ENCODE data around the gene ANKIB1.
"Not testable (repeated sequence)": the region's sequence is repeated elsewhere in the genome, so short reads cannot be mapped to it uniquely, and the experiment has no call there.

Gene ANKIB1

DNA sequence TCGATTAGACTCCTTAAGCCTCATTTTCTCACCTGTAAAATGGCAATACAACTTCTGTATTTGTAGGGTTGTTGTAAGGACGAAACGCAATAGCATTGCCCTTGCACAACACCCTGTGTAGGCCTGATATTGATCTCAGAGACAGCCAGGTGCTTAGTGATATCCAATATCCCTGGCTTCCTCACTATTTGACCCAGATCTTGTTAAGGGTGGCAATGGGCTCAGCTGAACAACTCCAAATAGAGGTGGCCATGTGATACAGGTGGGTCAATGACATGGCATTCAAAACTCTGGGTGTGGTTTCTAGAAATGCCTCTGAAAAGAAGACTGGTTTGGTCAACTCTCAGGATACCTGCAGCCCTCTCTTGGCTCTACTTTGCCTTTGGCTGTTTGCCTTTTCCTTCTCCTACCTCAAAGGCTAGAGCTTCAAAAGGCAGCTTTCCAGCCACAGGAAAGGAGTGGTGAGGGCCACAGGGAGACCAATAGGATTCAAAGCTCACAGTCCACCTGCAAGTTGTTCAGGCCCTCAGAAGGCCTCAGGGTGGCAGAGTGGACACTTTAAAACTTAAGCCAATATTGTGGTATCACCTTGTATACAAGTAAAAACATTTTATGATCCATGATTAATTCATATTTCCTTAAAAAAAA, 186.6 kb downstream of the ANKIB1 start:
- TF ChIP-seq, protein P1, sequence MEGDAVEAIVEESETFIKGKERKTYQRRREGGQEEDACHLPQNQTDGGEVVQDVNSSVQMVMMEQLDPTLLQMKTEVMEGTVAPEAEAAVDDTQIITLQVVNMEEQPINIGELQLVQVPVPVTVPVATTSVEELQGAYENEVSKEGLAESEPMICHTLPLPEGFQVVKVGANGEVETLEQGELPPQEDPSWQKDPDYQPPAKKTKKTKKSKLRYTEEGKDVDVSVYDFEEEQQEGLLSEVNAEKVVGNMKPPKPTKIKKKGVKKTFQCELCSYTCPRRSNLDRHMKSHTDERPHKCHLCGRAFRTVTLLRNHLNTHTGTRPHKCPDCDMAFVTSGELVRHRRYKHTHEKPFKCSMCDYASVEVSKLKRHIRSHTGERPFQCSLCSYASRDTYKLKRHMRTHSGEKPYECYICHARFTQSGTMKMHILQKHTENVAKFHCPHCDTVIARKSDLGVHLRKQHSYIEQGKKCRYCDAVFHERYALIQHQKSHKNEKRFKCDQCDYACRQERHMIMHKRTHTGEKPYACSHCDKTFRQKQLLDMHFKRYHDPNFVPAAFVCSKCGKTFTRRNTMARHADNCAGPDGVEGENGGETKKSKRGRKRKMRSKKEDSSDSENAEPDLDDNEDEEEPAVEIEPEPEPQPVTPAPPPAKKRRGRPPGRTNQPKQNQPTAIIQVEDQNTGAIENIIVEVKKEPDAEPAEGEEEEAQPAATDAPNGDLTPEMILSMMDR (IDR thresholded peaks at IDR 0.05; ENCODE audit: low read depth, low read length), result no peak
- no peak for DNase-seq (ENCODE audit: extremely low read depth, low read depth)

DNA sequence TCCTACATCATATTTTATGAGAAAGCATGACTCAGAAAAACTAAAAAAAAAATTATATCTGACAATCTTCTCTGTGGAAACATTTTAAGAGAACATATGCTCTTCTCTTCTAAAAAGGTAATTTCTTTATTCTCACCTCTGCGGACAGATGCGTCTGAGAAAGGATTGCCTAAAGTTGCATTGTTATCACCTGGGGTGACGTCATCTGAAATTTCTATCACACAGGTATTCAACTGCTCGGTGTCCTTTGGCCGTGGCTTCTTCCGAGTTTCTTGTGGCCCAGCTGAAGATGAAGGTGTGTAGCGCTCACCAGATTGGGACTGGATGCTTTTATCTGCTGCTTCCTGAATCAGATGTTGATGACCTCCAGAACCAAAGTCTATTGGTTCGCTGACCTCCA, 187.2 kb downstream of the ANKIB1 start:
- DNase-seq (ENCODE audit: extremely low read depth, low read depth), result no peak
- TF ChIP-seq, protein P1 (IDR thresholded peaks at IDR 0.05; ENCODE audit: low read depth, low read length), result no peak

DNA sequence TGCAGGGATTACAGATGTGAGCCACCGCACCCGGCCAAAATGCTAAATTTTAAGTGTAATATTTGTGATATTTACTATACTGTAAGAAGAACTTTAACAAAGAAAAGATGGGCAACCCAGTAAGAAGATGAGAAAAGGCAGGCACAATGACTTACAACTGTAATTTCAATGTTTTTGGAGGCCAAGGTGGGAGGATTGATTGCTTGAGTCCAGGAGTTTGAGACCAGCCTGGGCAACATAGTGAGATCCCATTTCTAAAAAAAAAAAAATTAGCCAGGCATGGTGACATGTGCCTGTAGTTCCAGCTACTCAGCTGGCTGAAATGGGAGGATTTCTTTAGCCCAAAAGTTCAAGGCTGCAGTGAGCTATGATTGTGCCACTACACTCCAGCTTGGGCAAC, 189.8 kb downstream of the ANKIB1 start:
- DNase-seq (ENCODE audit: extremely low read depth, low read depth), result no peak
- TF ChIP-seq, protein P1 (IDR thresholded peaks at IDR 0.05; ENCODE audit: low read depth, low read length), result no peak

DNA sequence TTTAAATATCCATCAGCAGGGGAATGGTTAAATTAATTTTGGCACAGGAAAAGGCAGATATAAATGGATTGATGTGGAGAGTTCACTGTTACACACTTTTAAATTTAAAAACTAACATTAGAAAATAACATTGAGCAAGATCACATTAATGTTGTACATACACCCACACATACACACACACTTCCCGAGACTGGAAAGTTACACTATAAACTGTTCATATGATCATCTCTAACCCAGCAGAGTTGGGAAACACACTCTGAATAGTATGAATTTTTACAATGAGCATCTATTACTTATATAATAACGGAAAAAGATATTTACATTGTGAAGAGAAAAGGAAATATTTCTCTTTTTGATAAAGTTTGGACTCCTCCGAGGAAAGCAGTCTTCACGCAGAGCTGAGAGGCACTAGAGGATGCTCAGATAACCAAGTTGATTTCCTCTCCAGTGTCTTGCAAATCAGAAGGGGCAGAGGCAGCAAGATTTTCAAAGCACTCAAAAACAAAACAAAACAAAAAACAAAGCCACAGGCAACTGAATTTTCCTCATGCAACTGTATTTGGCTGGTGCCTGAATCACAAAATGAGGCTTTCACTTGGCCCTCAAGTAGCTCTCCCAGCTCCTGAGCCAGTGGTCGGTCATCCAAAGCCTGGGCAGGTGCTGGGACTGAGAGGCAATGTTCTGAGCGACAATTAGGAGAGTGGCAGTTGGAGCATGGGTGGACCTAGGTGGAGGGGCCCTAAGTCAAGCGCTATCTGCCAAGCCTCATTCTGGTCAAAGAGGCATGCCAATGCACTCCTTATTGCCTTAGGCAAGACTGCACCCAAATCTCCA, 191.1 kb downstream of the ANKIB1 start:
- DNase-seq (ENCODE audit: extremely low read depth, low read depth), result no peak
- TF ChIP-seq, protein P1 (IDR thresholded peaks at IDR 0.05; ENCODE audit: low read depth, low read length), result no peak

DNA sequence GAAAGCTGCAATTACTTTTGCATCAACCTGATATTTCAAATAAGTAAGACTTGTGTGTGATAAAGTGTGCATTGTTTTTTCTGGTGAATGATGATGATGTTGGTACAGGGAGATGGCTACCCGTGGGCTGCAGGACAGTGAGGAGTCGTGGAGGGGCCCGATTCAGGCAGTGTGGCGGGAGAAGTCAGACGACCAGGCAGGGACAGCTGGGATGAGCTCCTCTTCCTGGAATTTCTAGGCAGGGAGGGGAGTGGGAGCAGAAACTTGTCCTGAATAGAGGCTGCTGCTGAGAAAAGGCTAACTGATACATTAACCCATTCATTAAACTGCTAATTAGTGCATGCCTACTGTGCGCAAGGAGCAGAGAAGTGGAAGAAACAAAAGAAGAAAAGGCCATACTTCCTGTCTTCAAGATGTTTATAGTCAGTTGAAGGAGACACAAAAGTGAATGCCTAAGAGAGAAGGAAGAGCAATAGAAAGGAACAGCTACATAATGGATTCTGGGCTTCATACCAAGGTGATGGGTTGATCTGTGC, 192.2 kb downstream of the ANKIB1 start:
- TF ChIP-seq, protein P1 (IDR thresholded peaks at IDR 0.05; ENCODE audit: low read depth, low read length), result no peak
- DNase-seq (ENCODE audit: extremely low read depth, low read depth), result no peak

DNA sequence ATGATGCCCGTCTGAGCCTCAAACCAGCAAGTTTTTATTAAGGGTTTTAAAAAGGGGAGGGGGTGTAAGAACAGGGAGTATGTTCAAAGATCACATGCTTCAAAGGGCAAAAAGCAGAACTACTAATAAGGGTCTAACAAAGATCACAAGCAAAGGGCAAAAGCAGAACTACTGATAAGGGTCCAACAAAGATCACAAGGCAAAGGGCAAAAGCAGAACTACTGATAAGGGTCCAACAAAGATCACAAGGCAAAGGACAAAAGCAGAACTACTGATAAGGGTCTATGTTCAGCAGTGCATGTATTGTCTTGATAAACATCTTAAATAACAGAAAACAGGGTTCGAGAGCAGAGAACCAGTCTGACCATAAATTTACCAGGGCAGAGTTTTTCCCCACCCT, 196.9 kb downstream of the ANKIB1 start:
- DNase-seq (ENCODE audit: extremely low read depth, low read depth), result not testable (repeated sequence)

DNA sequence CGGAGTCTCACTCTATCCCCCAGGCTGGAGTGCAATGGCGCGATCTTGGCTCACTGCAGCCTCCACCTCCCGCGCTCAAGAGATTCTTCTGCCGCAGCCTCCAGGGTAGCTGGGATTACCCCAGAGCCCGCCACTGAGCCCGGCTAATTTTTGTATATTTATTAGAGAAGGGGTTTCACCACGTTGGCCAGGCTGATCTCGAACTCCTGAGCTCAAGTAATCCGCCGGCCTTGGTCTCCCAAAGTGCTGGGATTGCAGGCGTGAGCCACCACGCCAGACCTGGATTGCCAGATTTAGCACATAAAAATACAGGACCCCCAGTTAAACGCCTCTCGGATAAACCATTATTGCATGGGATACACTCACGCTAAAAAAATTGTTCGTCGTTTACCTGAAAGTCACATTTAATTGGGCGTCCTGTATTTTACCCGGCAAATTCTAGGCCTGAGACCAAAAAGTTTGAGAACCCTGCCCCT, 201.1 kb downstream of the ANKIB1 start:
- TF ChIP-seq, protein P1 (IDR thresholded peaks at IDR 0.05; ENCODE audit: low read depth, low read length), result no peak
- DNase-seq (ENCODE audit: extremely low read depth, low read depth), result no peak

All from AG09319 (cell line).